Activated CD4-positive, alpha-beta memory T cell treated with anti-CD3 and anti-CD28 coated beads for 36 hours (primary cell): Measurements from ENCODE around the gene CIRBP. TPM values are rescaled to one million over a fixed set of nuclear protein-coding genes. Genes with fewer than 3 reads are reported as not detected.

Source experiments
- CTCF ChIA-PET: fragments of 350-600 bp; sonication (Branson Sonifier 250); formaldehyde crosslinking; loops from one replicate; lab custom pipeline; 2021; ENCODE audit warnings: antibody characterized with exemption, inconsistent platforms; lab: Charles Lee
- POLR2A ChIA-PET: fragments of 350-600 bp; sonication (Branson Sonifier 250); formaldehyde crosslinking; loops from one replicate; lab custom pipeline; 2021; ENCODE audit warnings: antibody characterized with exemption; lab: Charles Lee
- DNase-seq: peaks from one replicate; pipeline ENCODE4 v3.0.0-alpha.2; 2020
- H3K27ac Mint-ChIP-seq: one replicate; pipeline ENCODE4 v1.8.0; 2021; ENCODE audit warnings: mixed read lengths
- H3K27me3 Mint-ChIP-seq: one replicate; pipeline ENCODE4 v1.8.0; 2021; ENCODE audit warnings: mixed read lengths
- H3K36me3 Mint-ChIP-seq: one replicate; pipeline ENCODE4 v1.8.0; 2021; ENCODE audit warnings: mixed read lengths
- H3K4me1 Mint-ChIP-seq: one replicate; pipeline ENCODE4 v1.8.0; 2021; ENCODE audit warnings: low read depth, mixed read lengths
- H3K4me3 Mint-ChIP-seq: one replicate; pipeline ENCODE4 v1.8.0; 2021; ENCODE audit warnings: mild to moderate bottlenecking, mixed read lengths
- H3K9me3 Mint-ChIP-seq: one replicate; pipeline ENCODE4 v1.8.0; 2021; ENCODE audit warnings: mixed read lengths
- intact Hi-C: fragments of 100-400 bp; cut with micrococcal nuclease; formaldehyde crosslinking; loops from one replicate; pipeline ENCODE4 v1.15.1; 2023
- total RNA-seq, 2 experiments: library from RNA; stranded (reverse); gene quantifications; one replicate each; pipeline ENCODE4 v1.2.3, GENCODE V29; 2021

CIRBP gene
- total RNA-seq, 2 experiments from 2014 or later = 171 to 173 TPM

GRCh38 chr19:1280636-1281568 lies 11.8 kb downstream of the CIRBP start:
- Mint-ChIP-seq H3K4me3 (no peak overlapping the region), H3K27me3 (peaks cover 12% of the 10 kb centered on the region), H3K27ac (no peak overlapping the region), H3K36me3 (peaks cover 16% of the 10 kb centered on the region), H3K4me1 (peaks cover 25% of the 10 kb centered on the region), H3K9me3 (no peaks in the 10 kb centered on the region)
- ChIA-PET POLR2A (interaction anchor here (2.9 kb wide), 1 partner anchor 12 kb away, joined by 10 read pairs; the partner anchor contains the start of gene CIRBP), CTCF (interaction anchor here (1.4 to 2.2 kb wide), 5 partner anchors 37 to 163 kb away, joined by 3 to 22 read pairs (median 5); no protein-coding TSS in a partner anchor)
- intact Hi-C loops = no loop called here
- no peak for DNase-seq

GRCh38 chr19:1281569-1282287 lies 12.6 kb downstream of the CIRBP start:
- Mint-ChIP-seq H3K4me1 (peaks cover 26% of the 10 kb centered on the region), H3K36me3 (peaks cover 13% of the 10 kb centered on the region), H3K4me3 (no peak overlapping the region), H3K9me3 (no peaks in the 10 kb centered on the region), H3K27me3 (peaks cover 16% of the 10 kb centered on the region), H3K27ac (no peak overlapping the region)
- CTCF ChIA-PET = no interaction called here
- POLR2A ChIA-PET = no interaction called here
- intact Hi-C loops = no loop called here
- DNase-seq = no peak

GRCh38 chr19:1282588-1283206 lies 13.6 kb downstream of the CIRBP start:
- Mint-ChIP-seq H3K27ac (no peak overlapping the region), H3K9me3 (no peaks in the 10 kb centered on the region), H3K4me3 (no peak overlapping the region), H3K27me3 (peaks cover 17% of the 10 kb centered on the region), H3K36me3 (peaks cover 10% of the 10 kb centered on the region), H3K4me1 (peaks cover 22% of the 10 kb centered on the region)
- no peak for DNase-seq
- intact Hi-C loops = no loop called here
- POLR2A ChIA-PET = no interaction called here
- CTCF ChIA-PET = no interaction called here

- POLR2A ChIA-PET = no interaction called here
- Mint-ChIP-seq H3K27ac (no peak overlapping the region), H3K9me3 (no peaks in the 10 kb centered on the region), H3K36me3 (peaks cover 6% of the 10 kb centered on the region), H3K27me3 (peaks cover 21% of the 10 kb centered on the region), H3K4me1 (peaks cover 16% of the 10 kb centered on the region), H3K4me3 (no peak overlapping the region)
- DNase-seq = no peak
- intact Hi-C loops = no loop called here
- CTCF ChIA-PET = interaction anchor here (1.0 kb wide), 1 partner anchor 17 kb away, joined by 3 read pairs; no protein-coding TSS in a partner anchor
These were observed 14.2 kb downstream of the CIRBP start for GRCh38 chr19:1283207-1283916.

- Mint-ChIP-seq H3K36me3 (peaks cover 6% of the 10 kb centered on the region), H3K27me3 (peaks cover 21% of the 10 kb centered on the region), H3K9me3 (no peaks in the 10 kb centered on the region), H3K4me1 (peaks cover 16% of the 10 kb centered on the region), H3K27ac (no peak overlapping the region), H3K4me3 (no peak overlapping the region)
- ChIA-PET CTCF (interaction anchor here (1.0 kb wide), 1 partner anchor 17 kb away, joined by 3 read pairs; no protein-coding TSS in a partner anchor), POLR2A (interaction anchor here (1.0 to 1.4 kb wide), 2 partner anchors 9 to 15 kb away, joined by 3 to 4 read pairs; partner anchors contain the start of gene FAM174C)
- intact Hi-C loops = no loop called here
- DNase-seq = no peak
These were observed 14.8 kb downstream of the CIRBP start for GRCh38 chr19:1283917-1284292.

- H3K4me1 Mint-ChIP-seq = peaks cover 16% of the 10 kb centered on the region
- H3K9me3 Mint-ChIP-seq = no peaks in the 10 kb centered on the region
- DNase-seq = no peak
- ChIA-PET CTCF (interaction anchor here (1.0 kb wide), 2 partner anchors 18 to 40 kb away, joined by 3 read pairs; no protein-coding TSS in a partner anchor), POLR2A (interaction anchor here (1.0 to 1.4 kb wide), 2 partner anchors 9 to 16 kb away, joined by 3 to 4 read pairs; partner anchors contain the start of gene FAM174C)
- H3K27ac Mint-ChIP-seq = no peak overlapping the region
- peaks cover 6% of the 10 kb centered on the region for H3K36me3 Mint-ChIP-seq
- H3K27me3 Mint-ChIP-seq = peaks cover 25% of the 10 kb centered on the region
- peak overlapping the region; percentile 3 for H3K4me3 Mint-ChIP-seq
- intact Hi-C loops = no loop called here
These were observed 15.3 kb downstream of the CIRBP start for GRCh38 chr19:1284293-1284978.

GRCh38 chr19:1284979-1285736 lies 16.0 kb downstream of the CIRBP start:
- CTCF ChIA-PET = interaction anchor here (1.0 kb wide), 1 partner anchor 41 kb away, joined by 3 read pairs; no protein-coding TSS in a partner anchor
- Mint-ChIP-seq H3K36me3 (no peaks in the 10 kb centered on the region), H3K9me3 (no peaks in the 10 kb centered on the region), H3K4me1 (peaks cover 10% of the 10 kb centered on the region), H3K27ac (no peak overlapping the region), H3K27me3 (peaks cover 25% of the 10 kb centered on the region), H3K4me3 (no peak overlapping the region)
- intact Hi-C loops = no loop called here
- POLR2A ChIA-PET = interaction anchor here (1.0 to 1.4 kb wide), 2 partner anchors 10 to 16 kb away, joined by 3 to 4 read pairs; partner anchors contain the start of gene FAM174C
- no peak for DNase-seq

GRCh38 chr19:1285737-1286360 lies 16.7 kb downstream of the CIRBP start, which contains the start of gene EFNA2:
EFNA2 (plus strand) TSS chr19:1285873; CDS start chr19:1286169, 296 bp downstream.
- Mint-ChIP-seq H3K27ac (no peak within 1 kb of the TSS), H3K36me3 (no peaks in the 10 kb centered on the region), H3K4me1 (peaks cover 10% of the 10 kb centered on the region), H3K9me3 (no peaks in the 10 kb centered on the region), H3K27me3 (peaks cover 25% of the 10 kb centered on the region), H3K4me3 (no peak within 1 kb of the TSS)
- ChIA-PET CTCF (no interaction called here), POLR2A (no interaction called here)
- intact Hi-C loops = no loop called here
- DNase-seq = no peak

GRCh38 chr19:1286487-1287353 lies 17.6 kb downstream of the CIRBP start:
- intact Hi-C loops = no loop called here
- DNase-seq = no peak
- Mint-ChIP-seq H3K36me3 (no peaks in the 10 kb centered on the region), H3K27ac (no peak overlapping the region), H3K4me3 (no peak overlapping the region), H3K9me3 (no peaks in the 10 kb centered on the region), H3K4me1 (peaks cover 10% of the 10 kb centered on the region), H3K27me3 (peaks cover 28% of the 10 kb centered on the region)
- CTCF ChIA-PET = no interaction called here
- POLR2A ChIA-PET = no interaction called here
